CD4-positive, alpha-beta T cell treated with Interleukin-1 beta for 1 hour (primary cell): Measurements from ENCODE around the gene CRADD.

ENCODE experiments used
- DNase-seq, 2 donors: peaks; one replicate each; pipeline ENCODE4 v3.0.0-alpha.2; 2020 to 2022

CRADD gene

DNA sequence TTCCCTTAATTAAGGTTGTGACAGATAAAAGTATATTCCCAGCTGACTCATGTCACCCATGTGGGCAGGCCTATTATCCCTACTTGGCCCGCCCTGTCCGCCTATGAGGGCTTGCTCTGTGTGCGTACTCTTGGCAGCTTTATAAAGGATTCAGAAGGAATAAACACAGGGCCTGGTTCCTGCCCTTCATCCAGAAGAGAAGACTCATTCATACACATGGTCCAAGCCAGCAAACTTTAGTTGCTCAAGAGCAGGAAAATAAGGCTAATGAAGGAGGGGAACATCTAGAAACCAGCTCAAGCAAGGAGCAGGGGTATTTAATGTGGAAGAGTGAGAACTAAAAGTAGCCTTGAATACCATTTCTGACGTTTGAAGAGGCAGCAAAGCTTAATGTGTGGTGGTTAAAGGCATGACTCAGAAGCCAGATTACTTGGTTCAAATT lies 141.9 kb downstream of the CRADD start:
- no peak for DNase-seq

DNA sequence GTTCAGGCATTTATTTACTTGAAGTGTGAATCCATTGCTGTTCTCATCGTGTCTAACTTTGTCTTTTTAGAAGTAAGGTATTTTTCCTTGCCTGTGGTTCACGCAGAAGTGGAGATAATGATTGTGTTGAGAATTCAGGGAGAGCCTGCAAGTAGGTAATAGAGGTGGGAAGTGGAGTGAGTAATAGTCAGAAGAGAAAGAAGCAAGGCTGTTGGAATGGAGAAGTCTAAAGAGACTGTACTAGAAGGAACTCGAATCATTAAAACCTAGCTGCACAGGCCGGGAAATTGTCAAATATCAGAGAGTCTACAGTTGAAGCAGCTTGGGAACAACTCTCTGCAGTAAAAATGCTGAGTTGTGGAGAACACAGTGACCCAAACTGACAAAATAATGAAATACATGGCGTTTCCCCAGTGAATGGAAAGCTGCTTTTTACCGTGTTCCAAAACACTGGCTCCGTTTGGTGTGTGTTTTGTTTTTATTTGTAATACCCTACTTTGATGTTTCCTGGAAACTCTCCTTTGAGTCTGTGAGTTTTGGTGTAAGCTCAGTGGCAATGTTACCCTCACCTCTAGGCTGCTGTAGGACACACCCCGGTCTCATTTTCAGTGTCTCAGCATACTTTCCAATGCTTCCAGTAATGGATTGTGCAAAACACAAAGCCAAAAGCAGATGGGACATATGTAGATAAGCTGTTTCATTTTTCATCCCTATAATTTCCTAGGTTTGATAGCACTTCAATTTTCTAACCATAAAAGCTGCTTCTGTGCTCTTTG lies 146.6 kb downstream of the CRADD start:
- DNase-seq: no peak

DNA sequence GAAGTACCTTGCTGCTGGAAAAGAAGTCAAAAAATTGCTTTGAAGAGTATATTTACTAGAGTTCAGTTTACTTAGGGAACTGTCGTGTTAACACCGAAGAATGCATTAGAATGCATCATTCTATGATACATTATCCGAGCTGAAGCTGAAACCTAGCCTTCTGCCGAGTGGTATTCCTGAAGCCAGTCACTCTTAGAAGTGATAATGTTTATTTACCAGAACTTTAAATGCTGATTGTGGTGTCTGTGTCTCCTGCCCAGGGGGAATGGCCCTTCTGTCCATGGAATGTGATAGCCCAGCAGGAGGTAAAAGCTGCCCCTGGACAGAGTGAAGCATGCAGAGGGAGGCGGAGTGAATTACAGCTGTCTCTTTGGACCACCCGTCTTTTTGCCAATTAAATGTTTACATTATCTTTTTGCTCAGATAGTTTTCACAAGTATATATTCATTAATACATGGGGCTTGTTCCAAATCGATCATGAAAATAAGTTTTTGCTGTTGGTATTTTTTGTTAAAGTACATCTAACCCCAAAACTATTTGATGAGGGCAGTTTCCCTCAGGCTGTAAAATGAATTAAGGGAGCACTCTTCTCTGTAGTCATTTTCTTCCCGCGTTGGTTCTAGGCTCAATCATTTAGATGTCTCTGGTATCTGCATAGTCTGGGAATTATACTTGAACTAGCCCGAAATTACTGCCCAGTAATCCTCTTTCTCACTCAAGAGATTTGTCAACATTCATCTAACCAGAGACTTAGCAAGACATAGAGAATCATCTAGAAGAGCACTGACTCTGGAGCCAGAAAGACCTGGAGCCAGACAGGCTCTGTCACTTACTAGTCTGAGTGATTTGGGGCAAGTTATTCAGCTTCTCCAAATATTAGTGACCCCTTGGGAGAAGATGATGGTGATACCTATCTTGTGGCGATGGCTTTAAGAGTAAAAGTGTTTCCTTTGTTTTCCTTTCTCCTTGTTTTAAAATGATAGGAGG lies 147.6 kb downstream of the CRADD start:
- DNase-seq: no peak

DNA sequence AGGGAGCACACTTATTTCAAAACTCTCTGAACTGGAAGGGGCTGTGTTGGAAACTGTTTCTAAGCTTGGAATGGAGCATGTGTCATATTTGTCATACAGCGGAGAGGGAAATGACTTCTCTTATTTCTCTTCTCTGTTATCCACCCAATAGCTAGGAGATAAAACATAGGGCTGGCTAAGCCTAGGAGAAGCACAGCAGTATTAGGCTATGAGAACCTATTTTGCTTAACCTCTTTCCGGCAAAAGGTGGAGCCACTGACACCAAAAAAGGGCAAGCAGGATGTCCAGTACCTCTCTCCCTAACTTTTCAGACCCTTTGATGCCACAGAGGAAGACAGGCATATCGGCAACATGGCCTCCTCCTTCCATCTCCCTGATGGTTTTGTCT lies 148.3 kb downstream of the CRADD start:
- no peak for DNase-seq

DNA sequence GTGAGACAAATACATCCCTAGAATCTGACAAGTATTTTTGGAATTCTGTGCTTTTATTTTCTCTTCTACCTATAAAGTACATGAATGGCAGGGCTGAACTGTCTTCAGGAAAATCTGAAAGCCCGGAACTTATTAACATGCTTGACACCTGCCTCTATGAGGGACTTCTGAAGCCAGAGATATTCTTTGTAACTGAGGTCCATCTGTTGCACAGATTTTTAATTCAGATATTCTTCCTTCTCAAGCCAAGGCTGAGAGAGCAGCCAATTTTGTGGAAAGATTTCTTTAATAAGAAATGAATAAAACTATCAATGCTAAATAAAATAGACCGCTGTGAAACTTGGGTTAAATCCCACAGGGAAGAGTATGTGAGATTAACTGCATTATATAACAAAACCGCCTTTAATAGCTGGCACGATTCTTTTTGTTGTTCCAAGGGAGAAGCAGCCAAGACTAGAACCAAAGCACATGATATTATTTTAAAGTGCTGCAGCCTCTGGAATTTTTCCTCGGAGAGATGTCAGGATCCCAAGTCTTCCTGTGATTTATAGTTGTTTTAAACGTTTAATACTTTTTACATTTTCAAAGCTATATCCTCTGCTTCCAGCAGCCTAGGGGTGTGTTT lies 148.9 kb downstream of the CRADD start:
- no peak for DNase-seq

DNA sequence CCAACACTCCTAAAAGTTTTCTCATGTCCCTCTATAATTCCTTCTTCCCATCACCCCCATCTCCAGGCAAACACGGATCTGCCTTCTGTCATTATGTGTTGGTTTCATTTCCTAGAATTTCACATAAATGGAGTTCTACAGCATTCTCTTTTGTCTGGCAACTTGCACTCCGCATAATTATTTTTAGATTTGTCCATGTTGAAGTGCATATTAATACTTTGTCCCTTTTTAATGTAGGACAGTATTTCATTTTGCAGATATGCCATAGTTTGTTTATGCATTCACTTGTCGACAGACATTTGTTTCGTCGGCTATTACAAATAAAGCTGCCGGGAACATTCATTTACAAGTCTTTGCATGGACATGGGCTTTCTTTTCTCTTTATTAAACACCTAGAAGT lies 150.0 kb downstream of the CRADD start:
- no peak for DNase-seq

DNA sequence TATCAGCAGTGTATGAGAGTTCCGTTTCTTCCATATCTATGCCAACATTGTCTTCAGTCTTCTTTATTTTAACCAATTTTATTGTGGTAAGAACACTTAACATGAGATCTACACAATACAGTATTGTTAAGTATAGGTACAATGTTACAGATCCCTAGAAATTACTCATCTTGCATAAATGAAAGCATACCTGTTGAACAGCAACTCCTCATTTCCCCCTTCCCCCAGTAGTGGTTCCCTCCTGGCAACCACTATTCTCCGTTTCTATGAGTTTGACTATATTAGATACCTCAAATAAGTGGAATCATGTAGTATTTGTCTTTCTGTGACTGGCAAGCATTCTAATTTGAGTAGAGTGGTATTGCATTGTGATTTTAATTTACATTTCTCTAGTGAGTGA lies 150.5 kb downstream of the CRADD start:
- DNase-seq: no peak

DNA sequence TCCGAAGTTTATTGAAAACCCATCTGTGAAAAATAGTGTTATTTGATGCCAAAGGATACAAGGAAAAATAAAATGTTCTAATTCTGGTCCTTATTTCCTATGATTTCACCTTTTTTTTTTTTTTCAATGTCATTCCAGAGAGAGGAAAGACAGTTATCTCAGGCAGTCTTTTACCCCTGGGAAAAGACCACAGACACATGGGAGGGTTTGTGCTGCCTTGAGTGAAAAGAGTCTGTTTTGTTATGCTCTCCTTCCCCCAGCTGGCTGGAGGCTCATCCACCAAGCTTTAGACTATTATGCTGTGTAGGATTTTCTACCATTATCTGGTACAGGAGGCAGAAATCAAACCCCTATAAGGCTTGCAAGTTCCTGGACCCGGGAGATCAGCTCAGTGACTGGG lies 151.8 kb downstream of the CRADD start:
- no peak for DNase-seq

DNA sequence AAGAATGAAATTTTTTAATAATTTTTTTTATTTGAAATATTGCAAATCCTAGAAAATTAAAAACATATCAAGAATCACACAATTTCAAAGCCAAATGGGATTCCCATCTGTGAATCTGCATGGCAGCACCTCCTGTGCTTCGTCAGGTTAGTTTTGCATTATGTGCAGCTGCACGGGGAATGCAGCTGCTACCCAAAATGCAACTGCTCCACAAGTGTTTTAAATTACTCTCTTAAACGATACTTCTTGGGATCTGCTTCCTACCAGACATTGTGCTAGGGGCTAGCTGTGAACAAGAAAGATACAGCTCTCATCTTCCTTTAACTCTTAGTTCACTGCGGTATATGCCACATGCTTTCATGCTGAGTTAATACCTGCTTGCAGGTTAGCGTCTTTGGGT lies 154.2 kb downstream of the CRADD start:
- DNase-seq: no peak

DNA sequence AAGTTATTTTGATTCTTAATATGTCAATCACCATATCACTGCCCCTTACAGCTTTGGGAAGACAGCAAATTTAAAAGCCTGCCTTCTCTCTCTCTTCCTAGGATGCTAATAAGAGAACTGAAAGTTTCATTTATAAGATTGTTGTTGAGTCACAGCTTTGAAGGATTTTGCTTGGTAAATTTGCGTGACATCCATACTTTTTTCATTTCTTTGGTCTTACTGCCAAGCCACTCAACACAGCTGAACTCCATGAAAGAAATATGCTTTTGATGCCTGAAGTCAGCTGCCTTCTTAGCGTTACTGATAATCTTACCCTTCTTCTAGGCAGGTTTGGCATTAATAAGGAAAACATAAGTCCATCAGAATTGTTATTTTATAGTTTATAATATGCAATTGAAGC lies 155.0 kb downstream of the CRADD start:
- no peak for DNase-seq

DNA sequence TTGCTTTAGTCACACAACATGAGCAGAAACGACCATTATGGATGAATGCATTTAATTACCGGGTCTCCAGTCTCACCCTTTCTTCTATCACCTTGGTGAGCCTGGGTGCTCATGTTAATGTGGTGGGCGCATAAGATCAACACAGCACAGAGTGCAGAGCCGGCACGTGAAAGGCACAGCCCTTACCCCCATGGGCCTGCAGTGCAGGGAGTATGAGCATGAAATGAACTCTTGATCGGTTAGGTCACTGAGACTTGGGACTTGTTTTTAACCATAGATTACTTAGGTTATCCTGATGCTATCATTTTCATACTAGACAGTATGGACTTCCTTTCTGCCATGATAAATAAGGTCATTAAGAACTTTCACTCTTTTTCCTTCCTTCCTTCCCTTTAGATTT lies 156.8 kb downstream of the CRADD start:
- DNase-seq: no peak

DNA sequence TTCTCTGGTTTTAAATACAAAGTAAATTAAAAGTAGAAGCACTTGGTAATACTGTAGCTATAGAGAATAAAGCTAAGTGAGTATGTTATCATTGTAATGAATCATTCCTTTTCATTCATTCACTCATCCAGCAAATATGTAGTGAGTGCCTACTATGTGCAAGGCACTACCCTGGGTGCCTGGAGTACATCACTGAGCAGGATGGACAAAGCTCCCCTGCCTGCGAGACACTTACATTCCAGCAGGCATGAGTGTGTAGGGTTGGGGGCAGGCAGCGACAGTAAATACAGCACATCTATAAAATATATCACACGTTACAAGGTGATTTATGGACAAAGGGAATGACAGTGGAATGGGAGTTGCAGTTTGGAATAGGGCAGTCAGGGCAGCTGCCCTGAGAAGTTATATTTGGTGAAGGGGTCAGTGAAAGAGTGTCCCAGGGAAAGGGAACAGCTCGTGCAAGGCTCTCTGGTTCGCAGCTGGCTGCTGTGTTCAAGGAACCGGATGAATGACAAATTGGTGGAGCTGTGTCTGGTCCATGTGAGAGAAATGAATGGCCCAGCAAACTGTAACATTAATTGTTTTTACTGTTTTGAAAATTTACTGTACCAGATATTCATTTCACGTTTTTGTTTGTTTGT lies 159.6 kb downstream of the CRADD start:
- no peak for DNase-seq

DNA sequence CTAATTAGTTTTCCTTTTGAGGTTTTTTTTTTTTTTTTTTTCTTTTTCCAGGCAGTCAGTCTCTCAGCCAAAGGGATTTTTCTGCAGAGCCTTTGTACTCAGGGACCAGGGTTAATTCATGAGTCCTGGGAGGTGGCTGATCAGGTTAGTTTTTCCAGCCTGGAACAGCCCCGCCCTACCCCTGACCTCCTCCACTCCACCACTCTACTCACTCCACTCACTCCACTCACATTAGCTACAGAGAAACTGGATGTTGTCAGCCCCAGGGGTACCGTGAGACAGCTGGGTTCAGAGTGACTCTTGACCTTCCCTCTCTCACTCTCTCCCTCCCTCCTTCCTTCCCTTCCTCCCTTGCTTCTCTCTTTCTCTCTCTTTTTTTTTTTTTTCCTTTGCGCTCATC lies 161.0 kb downstream of the CRADD start:
- no peak for DNase-seq

DNA sequence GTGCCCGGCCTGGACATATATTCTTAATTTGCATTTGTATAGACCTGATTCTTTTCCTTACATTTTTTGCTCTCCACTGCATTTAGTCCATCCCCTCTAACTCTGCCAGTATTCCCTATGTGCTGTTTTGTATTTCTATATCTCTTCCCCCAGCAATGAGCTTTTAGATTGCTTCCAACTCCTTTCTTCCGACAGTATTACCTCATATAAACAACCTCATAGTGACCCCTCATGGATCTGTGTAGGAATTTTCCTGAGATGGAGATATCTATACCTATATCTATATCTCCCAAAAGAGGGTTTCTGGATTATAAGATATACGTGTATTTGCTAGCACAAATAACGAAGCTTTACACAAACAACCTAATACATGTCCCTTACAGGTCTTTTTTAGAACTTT lies 161.9 kb downstream of the CRADD start:
- DNase-seq: no peak

DNA sequence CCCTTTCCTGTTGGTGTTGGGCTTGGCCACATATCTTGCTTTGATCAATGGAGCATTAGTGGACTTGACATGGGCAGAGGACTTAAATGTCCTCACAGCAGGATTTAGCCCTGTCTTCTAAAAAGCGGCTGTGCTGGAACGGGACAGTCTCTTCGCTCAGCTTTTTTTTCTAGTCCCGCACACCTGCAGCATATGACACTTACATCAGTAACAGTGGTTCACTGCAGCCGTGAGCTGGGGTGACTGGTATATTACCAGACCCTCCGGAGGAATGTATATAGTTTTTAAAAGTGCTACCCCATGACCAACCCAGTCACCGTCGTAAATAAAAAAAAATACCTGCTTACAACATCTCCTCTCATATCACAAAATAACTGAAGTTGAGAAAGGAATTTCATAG lies 164.5 kb downstream of the CRADD start:
- no peak for DNase-seq

DNA sequence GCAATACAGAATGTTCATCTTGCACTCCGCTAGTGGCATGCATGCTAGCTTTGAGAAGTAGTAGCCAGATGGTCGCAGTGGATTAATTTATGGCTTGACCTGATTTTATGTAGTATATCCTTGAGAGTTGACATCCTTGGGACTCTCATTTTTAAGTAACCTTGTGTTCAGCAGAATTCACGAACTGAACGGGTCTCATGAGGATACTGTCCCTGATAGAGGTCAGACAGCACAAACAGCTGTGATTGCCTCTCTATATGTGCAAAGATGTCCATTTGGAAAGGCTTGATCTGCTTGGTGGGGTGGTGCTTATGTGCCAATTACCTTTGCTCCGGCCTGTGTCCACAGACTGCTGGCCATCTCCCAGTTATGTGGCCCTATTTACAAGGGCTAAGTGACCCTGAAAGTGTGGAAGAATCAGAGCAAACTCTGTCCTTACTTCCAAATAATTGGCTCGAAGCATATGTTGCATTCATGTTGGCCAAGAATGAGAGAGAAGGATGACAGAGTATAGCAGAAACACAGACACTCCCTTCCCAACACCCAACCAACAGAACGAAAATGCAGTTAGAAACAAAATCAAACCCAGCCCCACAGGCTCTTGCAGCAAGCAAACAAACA lies 167.1 kb downstream of the CRADD start:
- DNase-seq: no peak

DNA sequence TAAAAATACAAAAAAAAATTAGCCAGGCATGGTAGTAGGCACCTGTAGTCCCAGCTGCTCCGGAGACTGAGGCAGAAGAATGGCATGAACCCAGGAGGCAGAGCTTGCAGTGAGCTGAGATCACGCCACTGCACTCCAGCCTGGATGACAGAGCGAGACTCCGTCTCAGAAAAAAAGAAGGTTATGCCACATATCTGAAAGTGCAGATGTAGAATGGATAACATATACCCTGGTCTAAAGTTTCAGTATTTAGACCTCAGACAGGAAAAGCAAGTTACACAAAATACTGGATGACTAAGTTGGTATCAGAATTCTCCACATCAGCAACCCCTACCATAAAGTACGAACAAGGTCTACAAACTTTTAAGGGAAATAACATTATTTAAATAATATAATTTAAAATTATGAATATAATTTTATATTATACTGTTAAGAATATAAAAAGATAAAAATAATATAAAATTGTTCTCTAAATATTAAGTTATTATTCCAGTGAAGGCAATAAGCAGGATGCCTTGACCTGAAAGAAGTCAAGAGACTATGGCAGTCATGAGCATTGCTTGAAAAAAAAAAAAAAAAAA lies 169.9 kb downstream of the CRADD start:
- no peak for DNase-seq

DNA sequence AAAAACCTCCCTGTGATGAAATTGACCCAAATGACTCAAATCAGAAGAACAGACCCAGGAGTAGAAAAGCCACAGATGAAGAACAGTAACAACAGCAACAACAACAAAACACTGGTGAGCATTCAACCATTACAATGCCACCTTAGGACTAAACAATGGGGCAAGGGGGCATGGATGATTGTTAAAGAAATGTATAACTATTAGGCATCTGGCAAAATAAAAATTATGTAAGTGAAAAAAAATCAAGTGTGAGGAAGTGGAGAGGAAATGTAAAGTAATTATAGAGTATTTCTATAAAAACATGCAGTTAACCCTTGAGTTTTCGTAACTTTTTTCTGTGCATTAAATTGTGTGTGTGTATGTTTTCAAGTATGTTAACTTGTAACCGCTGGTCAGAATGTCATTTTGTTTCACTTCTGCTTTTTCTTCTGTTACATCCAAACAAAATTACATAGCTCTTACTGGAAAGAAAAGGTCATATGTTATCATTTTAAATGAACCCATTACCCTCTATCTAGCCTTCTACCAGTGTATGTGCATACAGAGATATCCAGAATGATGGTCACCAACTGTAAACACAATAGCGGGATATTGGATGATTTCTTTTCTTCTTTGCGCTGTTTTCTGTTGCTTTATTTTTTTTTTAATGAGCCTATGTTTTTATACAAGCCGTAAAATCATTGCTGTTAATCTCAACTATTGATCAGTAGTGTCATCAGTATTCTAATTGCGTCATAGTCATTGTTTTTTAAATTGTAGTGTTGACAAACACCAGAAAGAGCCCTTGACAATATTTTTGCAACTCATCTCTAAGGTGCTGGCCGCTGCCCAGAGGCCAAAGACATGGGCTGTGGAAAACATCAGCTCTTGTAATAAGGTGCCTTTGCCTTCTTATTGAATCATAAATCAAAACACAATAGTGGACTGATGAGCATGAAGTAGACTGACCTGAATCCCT lies 170.6 kb downstream of the CRADD start:
- DNase-seq: no peak

DNA sequence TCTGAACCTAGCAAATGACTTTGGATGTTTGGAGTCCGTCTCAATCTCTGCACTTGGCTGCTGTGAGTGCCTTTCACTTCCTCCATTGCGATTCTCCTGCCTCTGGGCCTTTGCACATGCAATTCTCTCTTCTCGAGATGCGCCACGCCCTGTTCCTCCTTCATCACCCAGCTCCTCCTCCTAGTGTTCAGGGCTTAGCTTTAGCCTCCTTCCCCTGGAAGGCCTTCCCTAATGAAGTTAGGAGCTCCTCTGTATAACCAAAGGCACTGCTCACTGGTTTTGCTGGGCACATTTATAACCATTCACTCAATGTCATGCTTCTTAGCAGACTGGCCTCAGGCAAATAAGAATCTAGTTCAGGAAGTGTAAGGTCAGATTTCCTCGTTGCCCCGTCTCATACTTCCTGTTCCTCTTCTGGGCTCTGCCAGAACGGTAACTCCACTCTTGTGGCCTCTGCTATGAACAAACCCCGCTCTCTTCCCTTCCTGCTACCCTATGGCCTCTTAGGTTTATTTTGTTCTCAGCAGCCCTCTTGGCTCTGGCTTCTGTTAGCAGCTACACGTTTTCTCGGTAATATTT lies 171.4 kb downstream of the CRADD start:
- DNase-seq: peak; percentile 5 to 49

DNA sequence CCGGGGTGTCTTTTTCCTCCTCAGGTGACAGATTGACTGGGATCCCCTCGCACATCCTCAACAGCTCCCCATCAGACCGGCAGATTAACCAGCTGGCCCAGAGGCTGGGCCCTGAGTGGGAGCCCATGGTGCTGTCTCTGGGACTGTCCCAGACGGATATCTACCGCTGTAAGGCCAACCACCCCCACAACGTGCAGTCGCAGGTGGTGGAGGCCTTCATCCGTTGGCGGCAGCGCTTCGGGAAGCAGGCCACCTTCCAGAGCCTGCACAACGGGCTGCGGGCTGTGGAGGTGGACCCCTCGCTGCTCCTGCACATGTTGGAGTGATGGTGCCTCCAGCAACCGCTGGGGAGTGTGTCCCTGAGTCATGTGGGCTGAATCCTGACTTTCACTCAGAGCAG lies 172.8 kb downstream of the CRADD start:
- DNase-seq: no peak
